Neural cell (in vitro differentiated cells): ENCODE results near the gene RACK1. TPM values are rescaled to one million over a fixed set of nuclear protein-coding genes. Genes with fewer than 3 reads are reported as not detected.

Experiments used
- H2AFZ ChIP-seq: fragments of 200-600, 300-800 bp; sonication (generic), shearing (Covaris generic); 2 replicates; pipeline ENCODE4 v1.6.0; 2014; ENCODE audit warnings: low read depth, mild to moderate bottlenecking, antibody characterized with exemption, low read length, moderate library complexity
- H3F3A ChIP-seq: fragments of 200-600 bp; shearing (Covaris generic); 2 replicates; pipeline ENCODE4 v1.6.1; 2016; ENCODE audit warnings: mild to moderate bottlenecking, moderate library complexity, mixed read lengths, antibody characterized with exemption, low read length; ENCODE audit not compliant: insufficient read depth, poor library complexity, severe bottlenecking
- H3K27ac ChIP-seq: fragments of 200-600, 300-800 bp; sonication (generic), shearing (Covaris generic); 2 replicates; pipeline ENCODE4 v1.5.1; 2014; ENCODE audit warnings: mild to moderate bottlenecking, low read length, moderate library complexity
- H3K27me3 ChIP-seq: fragments of 300-800, 200-600 bp; sonication (generic), shearing (Covaris generic); 2 replicates; pipeline ENCODE4 v1.6.0; 2014; ENCODE audit warnings: mild to moderate bottlenecking, low read depth, low read length, moderate library complexity; ENCODE audit not compliant: insufficient read depth
- H3K36me3 ChIP-seq: fragments of 300-800, 200-600 bp; sonication (generic), shearing (Covaris generic); 2 replicates; pipeline ENCODE4 v1.5.1; 2014; ENCODE audit warnings: mild to moderate bottlenecking, antibody characterized with exemption, low read length, moderate library complexity; ENCODE audit not compliant: insufficient read depth
- H3K4me2 ChIP-seq: fragments of 300-800, 200-600 bp; sonication (generic), shearing (Covaris generic); 2 replicates; pipeline ENCODE4 v1.6.0; 2014; ENCODE audit warnings: mild to moderate bottlenecking, low read length
- H3K4me3 ChIP-seq: fragments of 300-800, 200-600 bp; sonication (generic), shearing (Covaris generic); 2 replicates; pipeline ENCODE4 v1.5.1; 2014; ENCODE audit warnings: mild to moderate bottlenecking, low read length, moderate library complexity
- H3K79me2 ChIP-seq: fragments of 200-600 bp; shearing (Covaris generic); replicated peaks from 2 replicates; pipeline ENCODE4 v1.6.0; 2014; ENCODE audit warnings: mild to moderate bottlenecking, low read length, moderate library complexity; ENCODE audit not compliant: insufficient read depth
- H3K9ac ChIP-seq: fragments of 300-800, 200-600 bp; sonication (generic), shearing (Covaris generic); 2 replicates; pipeline ENCODE4 v1.6.1; 2016; ENCODE audit warnings: mild to moderate bottlenecking, low read length, mixed read lengths
- H3K9me2 ChIP-seq: fragments of 200-600 bp; shearing (Covaris generic); 2 replicates; pipeline ENCODE4 v1.6.1; 2016; ENCODE audit warnings: mild to moderate bottlenecking, low read length, mixed read lengths; ENCODE audit not compliant: insufficient read depth
- H3K9me3 ChIP-seq: fragments of 200-600, 300-800 bp; sonication (generic), shearing (Covaris generic); 2 replicates; pipeline ENCODE4 v1.6.1; 2016; ENCODE audit warnings: mild to moderate bottlenecking, mixed run types, low read length, moderate library complexity, mixed read lengths
- H4K20me1 ChIP-seq: fragments of 200-600 bp; shearing (Covaris generic); 2 replicates; pipeline ENCODE4 v1.6.1; 2016; ENCODE audit warnings: mild to moderate bottlenecking, mixed run types; ENCODE audit not compliant: insufficient read depth
- CTCF ChIP-seq: fragments of 450-650 bp; IDR thresholded peaks from 2 replicates; pipeline ENCODE4 v1.5.1; 2014; ENCODE audit warnings: antibody characterized with exemption, mild to moderate bottlenecking, moderate library complexity; ENCODE audit not compliant: poor library complexity, severe bottlenecking
- EP300 ChIP-seq: fragments of 450-650 bp; conservative IDR thresholded peaks from 2 replicates; pipeline ENCODE4 v1.6.1; 2014; ENCODE audit warnings: antibody characterized with exemption, mild to moderate bottlenecking, moderate library complexity; ENCODE audit not compliant: poor library complexity, severe bottlenecking
- EZH2 ChIP-seq: fragments of 200-600, 300-800 bp; shearing (Covaris generic), sonication (generic); IDR thresholded peaks from 2 replicates; pipeline ENCODE4 v1.6.1; 2014; ENCODE audit warnings: antibody characterized with exemption, low read length, borderline replicate concordance, mild to moderate bottlenecking; ENCODE audit not compliant: insufficient read depth, poor library complexity, severe bottlenecking
- MXI1 ChIP-seq: fragments of 450-650 bp; conservative IDR thresholded peaks from 2 replicates; pipeline ENCODE4 v1.6.1; 2014; ENCODE audit warnings: antibody characterized with exemption, mild to moderate bottlenecking; ENCODE audit not compliant: poor library complexity, severe bottlenecking
- POLR2AphosphoS5 ChIP-seq: IDR thresholded peaks from 2 replicates; pipeline ENCODE4 v1.6.1; 2012
- RAD21 ChIP-seq: fragments of 450-650 bp; conservative IDR thresholded peaks from 2 replicates; pipeline ENCODE4 v1.6.1; 2014; ENCODE audit warnings: antibody characterized with exemption, mild to moderate bottlenecking, moderate library complexity
- REST ChIP-seq: IDR thresholded peaks from 2 replicates; pipeline ENCODE4 v1.6.1; 2012; ENCODE audit warnings: borderline replicate concordance
- SMC3 ChIP-seq: fragments of 450-650 bp; conservative IDR thresholded peaks from 2 replicates; pipeline ENCODE4 v1.6.1; 2014; ENCODE audit warnings: antibody characterized with exemption, mild to moderate bottlenecking, moderate library complexity; ENCODE audit not compliant: poor library complexity
- TAF1 ChIP-seq: IDR thresholded peaks from 2 replicates; pipeline ENCODE4 v1.6.1; 2012; ENCODE audit warnings: low read depth
- polyA plus RNA-seq: library from polyadenylated mRNA; depleted of rRNA; stranded (reverse); fragments of >200 nt; gene quantifications from 2 replicates; pipeline ENCODE4 v1.2.3, GENCODE V29; 2014

The RACK1 gene
- polyA plus RNA-seq, 1 donor from 2014 or later, result 2,178 TPM

- H3K9ac ChIP-seq, result peak overlapping the region; percentile 85
Measured at GRCh38 chr5:181189962-181190710, 53.6 kb downstream of the RACK1 start.

More at GRCh38 chr5:181189962-181190710, 53.6 kb downstream of the RACK1 start:
- TF ChIP-seq REST (no peak), MXI1 (no peak), POLR2AphosphoS5 (no peak), EZH2 (no peak), SMC3 (no peak), RAD21 (no peak), CTCF (no peak), EP300 (no peak), TAF1 (no peak)
- H3K9me2 ChIP-seq, result no peaks in the 10 kb centered on the region
- no peaks in the 10 kb centered on the region for H4K20me1 ChIP-seq
- H3K4me3 ChIP-seq, result peak overlapping the region; percentile 83
- peak overlapping the region; percentile 86 for H3K4me2 ChIP-seq
- H2AFZ ChIP-seq, result peak overlapping the region; percentile 1
- H3K79me2 ChIP-seq, result no peaks in the 10 kb centered on the region
- H3K36me3 ChIP-seq, result no peaks in the 10 kb centered on the region
- no peaks in the 10 kb centered on the region for H3K27me3 ChIP-seq
- peaks cover 9% of the 10 kb centered on the region for H3F3A ChIP-seq
- H3K27ac ChIP-seq, result no peak overlapping the region
- H3K9me3 ChIP-seq, result no peaks in the 10 kb centered on the region
